ENCODE data around the gene NTRK3. TPM values are rescaled to one million over a fixed set of nuclear protein-coding genes. Genes with fewer than 3 reads are reported as not detected.
A peak's percentile ranks its signal among the peaks of the same experiment; 100 is the strongest.

NTRK3 gene
- total and polyA plus RNA-seq, 8 donors, result 4.1 to 9.8 (median 7.4) TPM

DNA sequence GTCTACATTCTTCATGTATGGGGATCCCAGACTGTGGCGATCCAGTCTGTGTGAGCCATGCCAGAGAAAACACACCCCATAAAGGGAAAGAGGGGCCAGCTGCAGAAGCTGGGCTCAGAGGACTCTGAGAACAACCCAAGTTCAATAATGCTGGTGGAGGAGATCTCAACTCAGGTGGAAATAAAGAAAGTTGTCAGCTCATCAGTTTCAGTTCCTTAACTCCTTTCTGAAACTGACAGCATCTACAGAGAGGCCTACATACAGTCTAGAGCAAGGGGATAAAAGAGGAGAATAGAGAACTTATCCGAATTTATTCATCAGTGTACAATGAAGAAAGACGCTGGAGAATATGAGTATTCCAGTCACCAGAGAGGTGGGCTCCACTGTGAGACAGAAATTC lies 77.0 kb downstream of the NTRK3 start:
- Histone ChIP-seq H3K9me3 (no peaks in the 10 kb centered on the region), H3K4me3 (no peak overlapping the region), H3K36me3 (no peaks in the 10 kb centered on the region), H3K27me3 (peaks cover 0 to 2% of the 10 kb centered on the region in 2 donors), H3K4me1 (no peaks in the 10 kb centered on the region), H3K27ac (no peak overlapping the region)
- ATAC-seq (no peak), DNase-seq (no peak)
- intact Hi-C loops (cut with DNase I), result no loop called here
- TF ChIP-seq, protein P1, sequence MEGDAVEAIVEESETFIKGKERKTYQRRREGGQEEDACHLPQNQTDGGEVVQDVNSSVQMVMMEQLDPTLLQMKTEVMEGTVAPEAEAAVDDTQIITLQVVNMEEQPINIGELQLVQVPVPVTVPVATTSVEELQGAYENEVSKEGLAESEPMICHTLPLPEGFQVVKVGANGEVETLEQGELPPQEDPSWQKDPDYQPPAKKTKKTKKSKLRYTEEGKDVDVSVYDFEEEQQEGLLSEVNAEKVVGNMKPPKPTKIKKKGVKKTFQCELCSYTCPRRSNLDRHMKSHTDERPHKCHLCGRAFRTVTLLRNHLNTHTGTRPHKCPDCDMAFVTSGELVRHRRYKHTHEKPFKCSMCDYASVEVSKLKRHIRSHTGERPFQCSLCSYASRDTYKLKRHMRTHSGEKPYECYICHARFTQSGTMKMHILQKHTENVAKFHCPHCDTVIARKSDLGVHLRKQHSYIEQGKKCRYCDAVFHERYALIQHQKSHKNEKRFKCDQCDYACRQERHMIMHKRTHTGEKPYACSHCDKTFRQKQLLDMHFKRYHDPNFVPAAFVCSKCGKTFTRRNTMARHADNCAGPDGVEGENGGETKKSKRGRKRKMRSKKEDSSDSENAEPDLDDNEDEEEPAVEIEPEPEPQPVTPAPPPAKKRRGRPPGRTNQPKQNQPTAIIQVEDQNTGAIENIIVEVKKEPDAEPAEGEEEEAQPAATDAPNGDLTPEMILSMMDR (IDR thresholded peaks at IDR 0.05), result no peak

DNA sequence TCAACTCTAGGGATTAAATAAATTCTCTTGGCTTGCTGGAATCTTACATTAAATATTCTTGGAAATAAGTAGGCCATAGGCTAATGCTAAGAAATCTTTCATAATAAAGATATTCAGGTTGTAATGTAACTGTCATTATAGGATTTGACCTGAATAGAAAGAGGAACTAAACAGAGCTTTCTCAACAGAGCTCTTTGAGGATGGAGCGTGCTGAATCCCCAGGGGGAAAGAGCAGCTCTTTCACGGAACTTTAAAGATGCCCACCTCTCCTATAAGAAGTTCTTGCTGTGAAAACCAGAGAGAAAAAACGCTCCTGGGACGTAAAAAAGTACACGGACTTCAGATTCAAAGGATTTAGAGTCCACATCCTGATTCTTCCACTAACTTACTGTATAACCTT lies 77.9 kb downstream of the NTRK3 start:
- Histone ChIP-seq H3K4me1 (no peaks in the 10 kb centered on the region), H3K27ac (no peak overlapping the region), H3K9me3 (no peaks in the 10 kb centered on the region), H3K36me3 (no peaks in the 10 kb centered on the region), H3K4me3 (no peak overlapping the region), H3K27me3 (peaks cover 0 to 5% of the 10 kb centered on the region in 2 donors)
- intact Hi-C loops (cut with DNase I), result no loop called here
- DNase-seq, result no peak
- TF ChIP-seq, protein P1 (IDR thresholded peaks at IDR 0.05), result no peak
- no peak for ATAC-seq

DNA sequence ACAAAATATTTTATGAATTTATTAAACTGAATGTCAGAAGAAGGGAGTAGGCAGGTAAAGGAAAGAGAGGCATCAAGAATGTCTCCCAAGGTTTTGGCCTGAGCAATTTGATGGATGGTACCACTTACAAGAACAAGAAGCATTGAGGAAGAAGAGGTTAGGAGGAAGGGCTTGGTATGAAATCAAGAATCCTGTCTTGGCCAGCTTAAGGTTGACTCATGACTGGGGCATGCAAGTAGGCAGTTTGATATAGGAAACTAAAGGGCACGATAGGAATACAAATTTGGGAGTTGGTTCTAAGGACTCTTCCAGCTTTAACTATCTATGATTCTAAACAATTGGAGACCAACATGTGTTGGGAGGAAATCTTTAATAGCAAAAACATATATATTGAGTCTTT lies 79.1 kb downstream of the NTRK3 start:
- TF ChIP-seq, protein P1 (IDR thresholded peaks at IDR 0.05), result no peak
- Histone ChIP-seq H3K4me3 (no peak overlapping the region), H3K27me3 (peaks cover 0 to 5% of the 10 kb centered on the region in 2 donors), H3K9me3 (no peaks in the 10 kb centered on the region), H3K36me3 (no peaks in the 10 kb centered on the region), H3K27ac (no peak overlapping the region), H3K4me1 (no peaks in the 10 kb centered on the region)
- DNase-seq (no peak), ATAC-seq (no peak)
- intact Hi-C loops (cut with DNase I), result no loop called here

DNA sequence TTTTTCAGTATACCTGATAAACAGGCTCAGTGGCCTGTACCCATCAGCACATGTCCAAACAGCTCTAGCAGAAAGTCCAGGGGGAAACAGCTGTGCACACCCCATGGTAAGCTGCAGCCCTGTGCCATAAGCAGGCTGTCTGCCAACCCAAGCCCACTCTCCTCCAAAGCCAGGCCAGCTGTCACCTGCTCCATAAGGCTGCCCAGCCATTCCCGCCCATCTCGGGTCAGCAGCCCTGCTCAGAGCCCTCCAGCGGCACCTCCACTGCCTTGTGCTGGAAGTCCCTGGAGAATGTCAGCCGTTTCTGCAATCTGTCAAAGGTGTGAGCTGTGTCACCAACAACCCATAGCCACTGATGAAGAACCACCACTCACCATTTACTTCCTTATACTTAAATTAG lies 82.0 kb downstream of the NTRK3 start:
- no peak overlapping the region for H3K27ac ChIP-seq
- no peak overlapping the region for H3K4me3 ChIP-seq
- DNase-seq, result no peak
- no peaks in the 10 kb centered on the region for H3K4me1 ChIP-seq
- H3K9me3 ChIP-seq, result no peaks in the 10 kb centered on the region
- H3K36me3 ChIP-seq, result no peaks in the 10 kb centered on the region
- intact Hi-C loops (cut with DNase I), result no loop called here
- no peak for ATAC-seq
- TF ChIP-seq, protein P1 (IDR thresholded peaks at IDR 0.05), result no peak
- H3K27me3 ChIP-seq, result peaks cover 0 to 5% of the 10 kb centered on the region in 2 donors

DNA sequence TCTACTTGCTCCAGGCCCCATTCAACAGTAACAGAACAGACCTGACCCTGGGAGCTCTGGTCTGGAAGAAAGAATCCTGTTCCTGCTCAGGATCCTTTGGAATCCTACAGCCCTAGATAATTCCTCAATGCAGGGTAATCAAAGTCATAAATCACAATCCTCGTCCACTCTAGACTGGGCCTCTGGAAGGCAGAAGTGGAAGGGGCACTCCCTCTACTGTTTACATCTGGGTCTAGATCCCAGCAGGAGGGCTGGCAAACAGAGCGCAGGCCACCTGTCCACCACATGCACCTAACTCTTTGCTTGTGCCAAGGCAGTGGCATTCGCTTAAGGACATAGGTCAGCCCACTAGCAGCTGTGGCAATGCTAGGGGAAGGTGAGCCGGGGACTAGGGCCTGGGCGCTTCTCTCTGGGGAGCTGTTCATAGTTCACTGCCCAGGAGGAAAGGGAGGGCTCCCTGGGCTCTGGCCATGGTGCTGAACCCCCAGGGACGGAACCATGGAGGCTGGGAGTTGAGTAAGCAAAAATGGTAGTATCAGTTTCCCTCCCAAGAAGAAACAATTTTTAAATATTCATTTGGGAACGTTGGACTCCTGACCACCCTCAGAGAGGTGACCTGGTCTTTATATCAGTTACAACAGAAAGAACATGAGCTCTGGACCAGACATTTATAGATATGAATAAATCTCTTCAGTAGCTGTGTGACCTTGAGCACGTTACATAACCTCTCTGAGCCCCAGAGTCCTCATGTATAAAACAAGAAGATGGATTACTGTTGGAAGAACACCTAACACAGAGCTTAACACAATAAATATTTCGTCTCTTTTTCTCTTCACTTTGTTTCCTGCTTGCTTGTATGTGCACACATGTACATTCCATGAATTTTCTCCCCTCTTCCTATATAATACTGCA lies 90.2 kb downstream of the NTRK3 start:
- Histone ChIP-seq H3K9me3 (no peaks in the 10 kb centered on the region), H3K4me1 (no peaks in the 10 kb centered on the region), H3K27me3 (no peaks in the 10 kb centered on the region), H3K27ac (no peak overlapping the region), H3K4me3 (no peak overlapping the region), H3K36me3 (no peaks in the 10 kb centered on the region)
- TF ChIP-seq, protein P1 (IDR thresholded peaks at IDR 0.05), result no peak
- intact Hi-C loops (cut with DNase I), result no loop called here
- DNase-seq (peak in 2 of 4 donors; percentile 20 to 39), ATAC-seq (peak; percentile 68)
